Activated T-cell treated with anti-CD3 and anti-CD28 coated beads for 48 hours (primary cell): ENCODE measurements around the gene DDN.

Source experiments
- DNase-seq: peaks from one replicate; pipeline ENCODE4 v3.0.0-alpha.2; 2020; ENCODE audit warnings: low read depth

DDN gene

GRCh38 chr12:48981757-48982157 is 17.4 kb downstream of the DDN start:
- no peak for DNase-seq

- peak; percentile 24 for DNase-seq
Measured at GRCh38 chr12:48980953-48981756, 18.0 kb downstream of the DDN start.

- DNase-seq, result peak; percentile 29
Measured at GRCh38 chr12:48980389-48980952, 18.7 kb downstream of the DDN start.

GRCh38 chr12:48979602-48980388 is 19.4 kb downstream of the DDN start:
- no peak for DNase-seq

GRCh38 chr12:48978741-48979601 is 20.2 kb downstream of the DDN start:
- DNase-seq, result no peak

- DNase-seq, result no peak
Measured at GRCh38 chr12:48978291-48978740, 20.9 kb downstream of the DDN start, which contains the start of gene WNT1. Gene WNT1 (plus strand): TSS chr12:48978322. CDS start chr12:48978651, 329 bp downstream.

GRCh38 chr12:48977290-48978281 is 21.6 kb downstream of the DDN start:
- DNase-seq, result peak; percentile 83

GRCh38 chr12:48973941-48974673 is 25.1 kb downstream of the DDN start:
- DNase-seq, result peak; percentile 35

- DNase-seq, result no peak
Measured at GRCh38 chr12:48973531-48973930, 25.6 kb downstream of the DDN start.

GRCh38 chr12:48972952-48973483 is 26.2 kb downstream of the DDN start:
- no peak for DNase-seq

GRCh38 chr12:48972213-48972951 is 26.8 kb downstream of the DDN start:
- peak; percentile 57 for DNase-seq

- DNase-seq, result no peak
Measured at GRCh38 chr12:48970702-48971334, 28.4 kb downstream of the DDN start.

- no peak for DNase-seq
Measured at GRCh38 chr12:48969833-48970701, 29.1 kb downstream of the DDN start.

- no peak for DNase-seq
Measured at GRCh38 chr12:48969160-48969771, 29.9 kb downstream of the DDN start.

- DNase-seq, result no peak
Measured at GRCh38 chr12:48968467-48968866, 30.7 kb downstream of the DDN start.

GRCh38 chr12:48967991-48968390 is 31.2 kb downstream of the DDN start:
- DNase-seq, result no peak
